ENCODE data around the gene MYO1G.
"Not testable (repeated sequence)": the region's sequence is repeated elsewhere in the genome, so short reads cannot be mapped to it uniquely, and the experiment has no call there.

Gene MYO1G

GRCh38 chr7:44978511-44979366 lies at the start of gene MYO1G:
MYO1G (minus strand) TSS chr7:44979015; CDS start chr7:44978961, 54 bp downstream.
- DNase-seq (ENCODE audit: low read depth), result peak; percentile 67

DNA sequence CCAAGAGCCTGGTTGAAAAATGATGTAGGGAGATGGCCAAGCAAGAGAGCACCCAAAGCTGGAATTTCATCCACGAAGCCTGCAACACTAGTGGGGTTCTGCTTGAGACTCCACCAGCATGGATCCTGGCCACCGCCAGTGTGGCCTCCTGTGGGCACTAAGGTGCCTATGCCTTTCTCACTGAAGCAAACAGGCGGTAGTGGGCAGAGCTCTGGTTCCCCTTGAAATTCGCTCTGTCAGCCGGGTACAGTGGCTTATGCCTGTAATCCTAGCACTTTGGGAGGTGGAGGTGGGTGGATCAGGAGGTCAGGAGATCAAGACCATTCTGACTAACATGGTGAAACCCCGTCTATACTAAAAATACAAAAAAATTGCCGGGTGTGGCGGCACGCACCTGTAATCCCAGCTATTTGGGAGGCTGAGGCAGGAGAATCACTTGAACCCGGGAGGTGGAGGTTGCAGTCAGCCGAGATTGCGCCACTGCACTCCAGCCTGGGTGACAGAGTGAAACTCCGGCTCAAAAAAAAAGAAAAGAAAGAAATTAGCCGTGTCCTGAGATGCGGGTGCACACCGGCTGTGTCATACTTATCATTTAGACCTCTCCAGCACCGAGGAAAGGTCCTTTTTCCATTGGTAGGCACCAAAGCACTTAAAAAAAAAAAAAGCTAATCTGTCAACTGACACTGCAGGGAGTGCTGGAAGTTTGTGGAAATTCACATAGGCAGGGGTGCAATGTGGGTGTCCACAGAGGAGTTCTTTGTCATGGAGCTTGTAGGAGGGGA lies 49.5 kb upstream of the MYO1G start:
- DNase-seq (ENCODE audit: low read depth), result no peak

DNA sequence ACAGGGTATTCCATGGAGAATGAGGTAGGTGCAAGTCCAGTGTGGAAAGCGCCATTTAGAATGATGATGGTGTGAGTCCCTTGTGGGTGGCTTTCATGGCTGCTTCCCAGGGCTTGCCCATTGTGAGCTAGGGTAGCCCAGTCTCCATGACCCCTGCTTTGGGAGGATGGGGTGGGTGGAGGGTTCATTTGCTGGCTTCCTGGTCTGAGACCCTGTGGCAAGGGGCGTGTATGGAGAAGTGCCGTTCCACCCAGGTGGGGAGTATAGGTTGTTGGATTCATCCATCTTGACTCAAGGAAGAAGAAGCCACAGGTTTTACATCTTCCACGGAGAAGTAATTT lies 48.9 kb upstream of the MYO1G start:
- DNase-seq (ENCODE audit: low read depth), result no peak

GRCh38 chr7:45026984-45027773 lies 48.4 kb upstream of the MYO1G start:
- no peak for DNase-seq (ENCODE audit: low read depth)

DNA sequence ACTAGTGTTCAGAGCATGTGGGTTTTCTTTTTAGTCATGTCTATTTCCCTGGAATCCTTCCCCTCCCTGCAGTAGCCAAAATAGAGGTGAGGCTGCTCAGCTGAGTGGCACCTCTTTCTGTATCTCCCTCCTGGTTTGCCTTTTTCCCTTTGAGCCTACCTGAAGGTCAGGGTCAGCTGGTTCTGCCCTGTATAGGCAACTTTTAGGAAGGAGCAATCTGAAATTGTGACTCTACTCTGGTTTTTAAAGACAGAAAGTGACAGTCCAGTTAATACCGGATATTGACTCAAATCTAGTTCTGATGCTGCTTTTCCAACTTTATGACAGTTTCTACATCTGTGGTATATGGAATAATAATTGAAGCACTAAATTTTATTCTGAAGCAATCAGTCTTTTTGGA lies 47.2 kb upstream of the MYO1G start:
- no peak for DNase-seq (ENCODE audit: low read depth)

GRCh38 chr7:45025473-45025872 lies 46.7 kb upstream of the MYO1G start:
- DNase-seq (ENCODE audit: low read depth), result not testable (repeated sequence)

- DNase-seq (ENCODE audit: low read depth), result no peak
Observed at GRCh38 chr7:45024126-45024744, 45.4 kb upstream of the MYO1G start.

- DNase-seq (ENCODE audit: low read depth), result no peak
Observed at GRCh38 chr7:45021604-45022296, 42.9 kb upstream of the MYO1G start.

DNA sequence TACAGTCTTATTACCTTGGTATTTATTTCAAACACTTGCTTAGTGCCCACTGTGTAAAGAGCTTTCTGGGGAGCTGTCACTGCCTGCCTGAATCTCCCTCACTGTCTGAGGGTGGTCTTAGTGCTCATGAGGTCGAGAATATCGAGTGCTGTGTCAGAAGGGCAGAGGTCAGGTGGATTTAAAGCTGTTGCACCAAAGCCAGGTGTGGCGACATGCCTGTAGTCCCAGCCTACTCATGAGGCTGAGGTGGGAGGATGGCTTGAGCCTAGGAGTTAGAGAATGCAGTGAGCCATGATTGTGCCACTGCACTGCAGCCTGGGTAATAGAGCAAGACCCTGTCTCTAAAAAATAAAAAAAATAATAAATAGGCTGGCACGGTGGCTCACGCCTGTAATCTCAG lies 42.1 kb upstream of the MYO1G start:
- no peak for DNase-seq (ENCODE audit: low read depth)

GRCh38 chr7:45017253-45017652 lies 38.4 kb upstream of the MYO1G start:
- no peak for DNase-seq (ENCODE audit: low read depth)

DNA sequence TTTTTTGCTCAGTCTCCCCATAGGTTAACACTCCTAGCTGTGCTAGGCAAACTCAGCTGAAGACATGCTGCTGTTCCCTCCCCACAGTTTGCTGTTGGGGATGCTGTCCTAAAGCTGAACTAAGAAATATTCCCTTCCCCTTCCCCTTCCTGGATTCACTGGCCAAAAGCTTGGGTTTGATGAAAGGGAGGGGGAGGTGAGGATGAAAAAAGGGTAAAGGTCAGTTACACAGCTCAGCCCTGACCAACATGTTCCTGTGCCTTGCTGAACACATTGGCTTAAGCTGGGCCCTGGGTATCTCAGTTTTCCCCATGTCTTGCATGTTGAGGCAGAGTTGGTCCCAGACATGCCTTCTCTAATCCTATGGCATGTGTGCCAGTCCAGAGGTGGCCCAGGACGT lies 36.5 kb upstream of the MYO1G start:
- DNase-seq (ENCODE audit: low read depth), result no peak

- no peak for DNase-seq (ENCODE audit: low read depth)
Observed at GRCh38 chr7:45013465-45013967, 34.7 kb upstream of the MYO1G start.

DNA sequence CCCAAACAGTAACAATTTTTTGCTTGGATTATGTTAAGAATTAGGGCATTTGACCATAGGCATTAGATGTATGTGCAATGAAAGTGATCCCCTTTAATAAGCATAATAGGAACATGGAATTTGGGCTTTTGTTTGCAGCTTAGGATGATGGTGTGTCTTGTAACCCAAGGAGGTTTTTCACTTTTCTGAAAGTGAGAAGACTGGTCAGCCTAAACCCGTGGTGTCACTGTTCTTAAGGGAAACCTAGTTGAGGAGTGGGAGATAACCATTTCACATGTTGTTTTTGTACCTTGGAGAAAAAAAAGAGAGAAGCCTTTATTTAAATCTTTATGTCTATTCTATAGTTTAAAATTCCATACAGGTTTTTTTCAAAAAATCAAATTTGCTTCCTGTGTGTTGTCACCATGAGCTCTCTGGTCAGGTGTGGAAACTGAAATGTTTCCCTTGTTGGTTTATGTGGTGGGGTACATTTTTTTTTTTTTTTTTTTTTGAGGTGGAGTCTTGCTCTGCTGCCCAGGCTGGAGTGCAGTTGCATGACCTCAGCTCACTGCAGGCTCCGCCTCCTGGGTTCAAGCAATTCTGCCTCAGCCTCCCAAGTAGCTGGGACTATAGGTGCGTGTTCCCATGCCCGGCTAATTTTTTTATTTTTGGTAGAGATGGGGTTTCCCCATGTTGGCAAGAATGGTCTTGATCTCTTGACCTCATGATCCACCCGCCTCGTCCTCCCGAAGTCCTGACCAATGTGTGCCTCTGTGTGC lies 28.9 kb upstream of the MYO1G start:
- DNase-seq (ENCODE audit: low read depth), result no peak

- no peak for DNase-seq (ENCODE audit: low read depth)
Observed at GRCh38 chr7:45007106-45007505, 28.3 kb upstream of the MYO1G start.

DNA sequence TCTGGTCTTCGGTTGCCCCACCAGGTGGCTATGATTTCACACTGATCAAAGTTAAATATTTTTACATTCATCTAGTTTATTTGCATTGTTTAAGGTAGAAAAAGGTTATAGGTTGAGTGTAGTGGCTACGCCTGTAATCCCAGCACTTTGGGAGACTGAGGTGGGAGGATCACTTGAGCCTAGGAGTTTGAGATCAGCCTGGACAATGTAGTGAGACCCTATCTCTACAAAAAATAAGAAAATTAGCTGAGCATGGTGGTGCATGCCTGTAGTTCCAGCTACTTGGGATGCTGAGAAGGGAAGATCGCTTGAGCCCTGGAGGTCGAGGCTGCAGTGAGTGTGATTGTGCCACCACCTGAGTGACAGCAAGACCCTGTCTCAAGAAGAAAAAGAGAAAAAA lies 25.0 kb upstream of the MYO1G start:
- DNase-seq (ENCODE audit: low read depth), result no peak

DNA sequence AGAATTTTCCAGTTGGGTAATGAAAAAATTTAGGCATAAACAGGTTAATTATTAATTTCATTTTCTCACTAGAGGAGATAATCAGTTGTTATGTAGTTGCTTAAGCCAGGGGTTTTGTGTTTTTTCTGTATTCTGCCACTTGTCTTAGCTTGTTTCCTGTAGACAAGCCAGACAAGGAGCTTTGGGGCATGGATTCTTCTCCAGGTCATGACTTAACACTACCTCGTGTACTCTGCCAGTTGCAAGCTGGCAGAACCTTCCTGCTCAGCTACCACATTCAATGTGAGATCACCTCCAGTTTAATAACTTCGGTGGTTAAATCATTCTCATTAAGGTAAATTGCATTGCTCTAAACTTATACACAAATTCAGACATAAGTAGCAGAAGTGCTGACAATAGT lies 23.0 kb upstream of the MYO1G start:
- DNase-seq (ENCODE audit: low read depth), result no peak

- DNase-seq (ENCODE audit: low read depth), result peak; percentile 63
Observed at GRCh38 chr7:45001138-45001694, 22.4 kb upstream of the MYO1G start.

GRCh38 chr7:45000093-45001032 lies 21.5 kb upstream of the MYO1G start, which contains the start of gene CCM2:
CCM2 (plus strand) TSS chr7:45000201; CDS start chr7:45000334, 133 bp downstream.
- DNase-seq (ENCODE audit: low read depth), result no peak
